Measurements from ENCODE around the gene CCNB2.

Gene CCNB2

GRCh38 chr15:59174151-59174834 is 69.3 kb downstream of the CCNB2 start:
- in situ Hi-C loops (cut with HindIII; ENCODE audit: low pct_ligation_motif_present, low sequenced_read_pairs), result no loop called here
- Histone ChIP-seq H3K36me3 (replicated peaks) (peaks cover 33% of the 10 kb centered on the region), H3K4me3 (ENCODE audit: low read depth, low read length) (no peak overlapping the region), H3K27me3 (replicated peaks) (no peaks in the 10 kb centered on the region), H3K27ac (peak overlapping the region; percentile 79)
- DNase-seq, result peak; percentile 36
- TF ChIP-seq CTCF (IDR thresholded peaks at IDR 0.05; ENCODE audit: low read depth, low read length, missing control alignments), result no peak

All from brain microvascular endothelial cell (primary cell).